GM19035 (cell line): ENCODE data around the gene RMP24.

Experiments
- ATAC-seq: cut with Tn5 transposase; IDR thresholded peaks from one replicate; pipeline ENCODE4 v1.9.1; 2021; ENCODE audit not compliant: unreplicated experiment

RMP24 gene

DNA sequence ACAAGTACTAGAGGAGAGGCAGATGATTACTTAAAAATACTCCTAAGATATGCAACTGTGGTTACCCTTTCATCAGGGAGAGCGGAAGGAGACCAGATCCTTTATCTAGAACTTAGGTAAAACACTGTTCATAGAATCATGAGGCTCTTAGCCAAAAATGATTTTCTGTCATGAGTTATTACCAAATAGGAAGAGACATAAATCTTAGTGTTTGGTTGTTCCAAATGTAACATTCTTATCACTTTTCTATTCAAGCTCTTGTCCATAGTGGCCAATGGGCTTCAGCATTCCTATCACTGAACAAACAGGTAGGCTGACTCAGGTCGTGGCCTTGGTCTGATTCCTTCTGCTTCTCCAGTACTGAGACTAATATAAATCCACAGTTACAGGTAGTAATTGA is 56.4 kb downstream of the RMP24 start:
- no peak for ATAC-seq
